ENCODE results near the gene RPS6KC1. TPM values are rescaled to one million over a fixed set of nuclear protein-coding genes. Genes with fewer than 3 reads are reported as not detected.

Gene RPS6KC1
- polyA plus RNA-seq, 3 donors: 8.9 to 16.0 (median 11.4) TPM

- no CpG with 5 or more reads among the region's 3 CpGs for WGBS (ENCODE audit: insufficient coverage)
- no peaks in the 10 kb centered on the region for H3K27me3 Mint-ChIP-seq (ENCODE audit: low read depth in 3 of 3)
- DNase-seq: no peak
- Histone ChIP-seq H3K4me2 (replicated peaks; ENCODE audit: extremely low read depth, low read length, poor library complexity, severe bottlenecking) (no peak overlapping the region), H3K9ac (ENCODE audit: insufficient read depth, low read length, poor library complexity, severe bottlenecking) (no peak overlapping the region), H3K9me3 (replicated peaks in 1 of 2; ENCODE audit: control insufficient read depth in 1 of 2, insufficient read depth in 1 of 2, low read length in 2 of 2) (no peaks in the 10 kb centered on the region), H3K27me3 (ENCODE audit: control insufficient read depth in 2 of 2, insufficient read depth in 2 of 2, low read length in 2 of 2) (no peaks in the 10 kb centered on the region), H4K20me1 (ENCODE audit: insufficient read depth, low read length) (peaks cover 2% of the 10 kb centered on the region), H3K27ac (ENCODE audit: low read depth in 1 of 2, low read length in 2 of 2) (no peak overlapping the region), H3K4me1 (ENCODE audit: control insufficient read depth in 1 of 2, insufficient read depth in 2 of 2, low read length in 2 of 2) (no peaks in the 10 kb centered on the region), H2AFZ (ENCODE audit: insufficient read depth, low read depth, low read length, poor library complexity, severe bottlenecking) (no peak overlapping the region), H3K36me3 (replicated peaks in 1 of 2; ENCODE audit: control insufficient read depth in 1 of 2, insufficient read depth in 2 of 2, low read length in 2 of 2) (peaks cover 76 to 94% of the 10 kb centered on the region in 2 donors), H3K79me2 (ENCODE audit: insufficient read depth, low read length) (no peaks in the 10 kb centered on the region), H3K4me3 (replicated peaks in 1 of 3; ENCODE audit: low read depth in 2 of 3, low read length in 3 of 3) (no peak overlapping the region)
- peaks cover 68 to 86% of the 10 kb centered on the region in 2 donors for H3K36me3 Mint-ChIP-seq
- H3K27ac Mint-ChIP-seq: no peak overlapping the region
- no peaks in the 10 kb centered on the region for H3K9me3 Mint-ChIP-seq
- no peak for TF ChIP-seq CTCF (IDR thresholded peaks at IDR 0.05)
- intact Hi-C loops (cut with micrococcal nuclease): no loop called here
- H3K4me3 Mint-ChIP-seq: no peak overlapping the region
- no peaks in the 10 kb centered on the region for H3K4me1 Mint-ChIP-seq
These were observed 47.8 kb upstream of the RPS6KC1 start for GRCh38 chr1:213003256-213003655.

- Mint-ChIP-seq H3K36me3 (peaks cover 72 to 90% of the 10 kb centered on the region in 2 donors), H3K4me1 (peaks cover 3% of the 10 kb centered on the region), H3K4me3 (no peak overlapping the region), H3K27ac (no peak overlapping the region), H3K9me3 (peaks cover 0 to 4% (median 0%) of the 10 kb centered on the region in 7 donors), H3K27me3 (ENCODE audit: low read depth in 3 of 3) (no peaks in the 10 kb centered on the region)
- intact Hi-C loops (cut with micrococcal nuclease): no loop called here
- peaks cover 54 to 93% of the 10 kb centered on the region in 2 donors for H3K36me3 ChIP-seq (replicated peaks in 1 of 2; ENCODE audit: control insufficient read depth in 1 of 2, insufficient read depth in 2 of 2, low read length in 2 of 2)
- no peaks in the 10 kb centered on the region for H3K4me1 ChIP-seq (ENCODE audit: control insufficient read depth in 1 of 2, insufficient read depth in 2 of 2, low read length in 2 of 2)
- H3K79me2 ChIP-seq (ENCODE audit: insufficient read depth, low read length): peaks cover 39% of the 10 kb centered on the region
- H2AFZ ChIP-seq (ENCODE audit: insufficient read depth, low read depth, low read length, poor library complexity, severe bottlenecking): no peak overlapping the region
- no peak overlapping the region for H3K27ac ChIP-seq (ENCODE audit: low read depth in 1 of 2, low read length in 2 of 2)
- H3K4me2 ChIP-seq (replicated peaks; ENCODE audit: extremely low read depth, low read length, poor library complexity, severe bottlenecking): no peak overlapping the region
- no CpG with 5 or more reads among the region's 2 CpGs for WGBS (ENCODE audit: insufficient coverage)
- no peak overlapping the region for H3K9ac ChIP-seq (ENCODE audit: insufficient read depth, low read length, poor library complexity, severe bottlenecking)
- H3K4me3 ChIP-seq (replicated peaks in 1 of 3; ENCODE audit: low read depth in 2 of 3, low read length in 3 of 3): no peak overlapping the region
- DNase-seq: no peak
- H4K20me1 ChIP-seq (ENCODE audit: insufficient read depth, low read length): peaks cover 24% of the 10 kb centered on the region
- no peaks in the 10 kb centered on the region for H3K27me3 ChIP-seq (ENCODE audit: control insufficient read depth in 2 of 2, insufficient read depth in 2 of 2, low read length in 2 of 2)
- no peak for TF ChIP-seq CTCF (IDR thresholded peaks at IDR 0.05)
- H3K9me3 ChIP-seq (replicated peaks in 1 of 2; ENCODE audit: control insufficient read depth in 1 of 2, insufficient read depth in 1 of 2, low read length in 2 of 2): no peaks in the 10 kb centered on the region
These were observed 42.5 kb upstream of the RPS6KC1 start for GRCh38 chr1:213008564-213008963.
